ENCODE data around the gene ENSA.

GRCh38 chr1:150601540-150601939 is 27.9 kb downstream of the ENSA start:
- TF ChIP-seq CTCF (conservative IDR thresholded peaks at IDR 0.05 in 1 of 2, IDR thresholded peaks at IDR 0.05 in 1 of 2; ENCODE audit: extremely low read depth in 1 of 2, insufficient read depth in 1 of 2, low read depth in 1 of 2, low read length in 2 of 2), result no peak
- TF ChIP-seq EZH2 (IDR thresholded peaks at IDR 0.05; ENCODE audit: borderline replicate concordance, low read length), result no peak
